GM18909 (cell line): Measurements from ENCODE around the gene PARP6.

ENCODE experiments used
- ATAC-seq: cut with Tn5 transposase; IDR thresholded peaks from one replicate; pipeline ENCODE4 v1.9.1; 2021; ENCODE audit warnings: mild to moderate bottlenecking; ENCODE audit not compliant: unreplicated experiment, poor library complexity

PARP6 gene

GRCh38 chr15:72202302-72202701 is 70.1 kb downstream of the PARP6 start:
- no peak for ATAC-seq

- ATAC-seq, result no peak
Measured at GRCh38 chr15:72201391-72201921, 70.9 kb downstream of the PARP6 start.

- ATAC-seq, result no peak
Measured at GRCh38 chr15:72200395-72201237, 71.7 kb downstream of the PARP6 start.

GRCh38 chr15:72199721-72200212 is 72.6 kb downstream of the PARP6 start:
- no peak for ATAC-seq

- ATAC-seq, result no peak
Measured at GRCh38 chr15:72199205-72199515, 73.2 kb downstream of the PARP6 start.

- no peak for ATAC-seq
Measured at GRCh38 chr15:72198356-72199204, 73.8 kb downstream of the PARP6 start.

- no peak for ATAC-seq
Measured at GRCh38 chr15:72197460-72198355, 74.6 kb downstream of the PARP6 start, which contains the start of gene GRAMD2A. TSS of gene GRAMD2A (minus strand) at chr15:72197787.

- ATAC-seq, result no peak
Measured at GRCh38 chr15:72197041-72197459, 75.3 kb downstream of the PARP6 start.

- no peak for ATAC-seq
Measured at GRCh38 chr15:72196409-72197040, 75.8 kb downstream of the PARP6 start.

GRCh38 chr15:72195101-72195511 is 77.2 kb downstream of the PARP6 start:
- ATAC-seq, result no peak

GRCh38 chr15:72193836-72194396 is 78.4 kb downstream of the PARP6 start:
- no peak for ATAC-seq

GRCh38 chr15:72192416-72192815 is 79.9 kb downstream of the PARP6 start:
- no peak for ATAC-seq
